ENCODE measurements around the gene NLRX1.
"Not testable (repeated sequence)": the region's sequence is repeated elsewhere in the genome, so short reads cannot be mapped to it uniquely, and the experiment has no call there.

The NLRX1 gene

GRCh38 chr11:119168471-119169281 lies at the start of gene NLRX1:
NLRX1 (plus strand) TSS chr11:119168725; CDS start chr11:119171404, 2,679 bp downstream.
- peak; percentile 90 for DNase-seq

- no peak for DNase-seq
These were observed 49.6 kb upstream of the NLRX1 start for GRCh38 chr11:119118946-119119345.

GRCh38 chr11:119120639-119121007 lies 47.9 kb upstream of the NLRX1 start:
- DNase-seq = peak; percentile 96

- peak; percentile 100 for DNase-seq
These were observed 47.3 kb upstream of the NLRX1 start, which contains the start of gene HINFP for GRCh38 chr11:119121008-119121810. HINFP (plus strand) TSS chr11:119121580; CDS start chr11:119126945, 5,365 bp downstream.

- DNase-seq = no peak
These were observed 46.8 kb upstream of the NLRX1 start for GRCh38 chr11:119121811-119122124.

GRCh38 chr11:119125821-119126220 lies 42.7 kb upstream of the NLRX1 start:
- DNase-seq = no peak

GRCh38 chr11:119126675-119127268 lies 41.8 kb upstream of the NLRX1 start:
- DNase-seq = no peak

- no peak for DNase-seq
These were observed 37.9 kb upstream of the NLRX1 start for GRCh38 chr11:119130662-119131061.

- peak; percentile 17 for DNase-seq
These were observed 34.0 kb upstream of the NLRX1 start for GRCh38 chr11:119134389-119134978.

- not testable (repeated sequence) for DNase-seq
These were observed 29.2 kb upstream of the NLRX1 start for GRCh38 chr11:119139276-119139675.

GRCh38 chr11:119144825-119145486 lies 23.6 kb upstream of the NLRX1 start:
- DNase-seq = peak; percentile 89

- DNase-seq = no peak
These were observed 23.0 kb upstream of the NLRX1 start for GRCh38 chr11:119145551-119145950.

GRCh38 chr11:119147604-119148333 lies 20.8 kb upstream of the NLRX1 start:
- DNase-seq = peak; percentile 57

- no peak for DNase-seq
These were observed 19.9 kb upstream of the NLRX1 start for GRCh38 chr11:119148720-119149017.

- DNase-seq = peak; percentile 68
These were observed 19.3 kb upstream of the NLRX1 start, which contains the start of gene ABCG4 for GRCh38 chr11:119149018-119149785. ABCG4 (plus strand) TSS chr11:119149052; CDS start chr11:119149966, 914 bp downstream.

- DNase-seq = no peak
These were observed 18.7 kb upstream of the NLRX1 start for GRCh38 chr11:119149786-119150275.

- no peak for DNase-seq
These were observed 16.5 kb upstream of the NLRX1 start for GRCh38 chr11:119152043-119152442.

GRCh38 chr11:119152604-119153003 lies 15.9 kb upstream of the NLRX1 start:
- no peak for DNase-seq

GRCh38 chr11:119153049-119153818 lies 15.3 kb upstream of the NLRX1 start:
- DNase-seq = no peak

GRCh38 chr11:119154178-119154577 lies 14.3 kb upstream of the NLRX1 start:
- no peak for DNase-seq
